ENCODE data around the gene ZBED4.

DNA sequence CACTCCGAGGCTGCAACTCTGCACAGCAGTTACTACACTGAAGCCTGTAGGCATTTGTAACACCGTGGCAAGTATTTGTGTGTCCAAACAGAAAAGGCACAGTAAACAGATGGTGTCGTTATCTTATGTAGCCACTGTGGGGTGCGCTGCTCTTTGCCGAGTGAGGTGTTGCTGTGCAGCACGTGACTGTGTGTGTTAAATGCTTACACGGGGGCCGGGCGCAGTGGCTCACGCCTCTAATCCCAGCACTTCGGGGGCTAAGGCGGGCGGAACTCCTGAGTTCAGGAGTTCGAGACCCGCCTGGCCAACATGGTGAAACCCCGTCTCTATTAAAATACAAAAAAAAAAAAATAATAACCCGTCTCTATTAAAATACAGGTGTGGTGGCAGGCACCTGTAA lies 11.5 kb downstream of the ZBED4 start:
- TF ChIP-seq POLR2AphosphoS5 (IDR thresholded peaks at IDR 0.05; ENCODE audit: low read depth, low read length) (no peak), POLR2A (IDR thresholded peaks at IDR 0.05; ENCODE audit: low read depth, low read length) (no peak), TAF1 (IDR thresholded peaks at IDR 0.05; ENCODE audit: borderline replicate concordance, low read depth, low read length) (no peak)
